Measurements from ENCODE around the gene CH25H. TPM values are rescaled to one million over a fixed set of nuclear protein-coding genes. Genes with fewer than 3 reads are reported as not detected.

CH25H gene
- total and polyA plus RNA-seq, 10 of the 15 experiments (the other 5 are each of a cell fraction or from before 2014, with no cell fraction given) = not detected

GRCh38 chr10:89255793-89256192, 48.7 kb upstream of the CH25H start (continued):
- no peak for TF ChIP-seq PRDM15 (CRISPR knock-in tag; IDR thresholded peaks at IDR 0.05)
- TF ChIP-seq, protein P1, sequence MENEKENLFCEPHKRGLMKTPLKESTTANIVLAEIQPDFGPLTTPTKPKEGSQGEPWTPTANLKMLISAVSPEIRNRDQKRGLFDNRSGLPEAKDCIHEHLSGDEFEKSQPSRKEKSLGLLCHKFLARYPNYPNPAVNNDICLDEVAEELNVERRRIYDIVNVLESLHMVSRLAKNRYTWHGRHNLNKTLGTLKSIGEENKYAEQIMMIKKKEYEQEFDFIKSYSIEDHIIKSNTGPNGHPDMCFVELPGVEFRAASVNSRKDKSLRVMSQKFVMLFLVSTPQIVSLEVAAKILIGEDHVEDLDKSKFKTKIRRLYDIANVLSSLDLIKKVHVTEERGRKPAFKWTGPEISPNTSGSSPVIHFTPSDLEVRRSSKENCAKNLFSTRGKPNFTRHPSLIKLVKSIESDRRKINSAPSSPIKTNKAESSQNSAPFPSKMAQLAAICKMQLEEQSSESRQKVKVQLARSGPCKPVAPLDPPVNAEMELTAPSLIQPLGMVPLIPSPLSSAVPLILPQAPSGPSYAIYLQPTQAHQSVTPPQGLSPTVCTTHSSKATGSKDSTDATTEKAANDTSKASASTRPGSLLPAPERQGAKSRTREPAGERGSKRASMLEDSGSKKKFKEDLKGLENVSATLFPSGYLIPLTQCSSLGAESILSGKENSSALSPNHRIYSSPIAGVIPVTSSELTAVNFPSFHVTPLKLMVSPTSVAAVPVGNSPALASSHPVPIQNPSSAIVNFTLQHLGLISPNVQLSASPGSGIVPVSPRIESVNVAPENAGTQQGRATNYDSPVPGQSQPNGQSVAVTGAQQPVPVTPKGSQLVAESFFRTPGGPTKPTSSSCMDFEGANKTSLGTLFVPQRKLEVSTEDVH (IDR thresholded peaks at IDR 0.05; ENCODE audit: low read depth, partially characterized antibody) = no peak
- no peak for TF ChIP-seq ESRRA (IDR thresholded peaks at IDR 0.05; ENCODE audit: low read length)
- no peak for TF ChIP-seq POU2F2 (IDR thresholded peaks at IDR 0.05; ENCODE audit: borderline replicate concordance, low read depth, low read length)
- TF ChIP-seq ZNF207 (IDR thresholded peaks at IDR 0.05; ENCODE audit: borderline replicate concordance) = no peak
- TF ChIP-seq STAT1 (conservative IDR thresholded peaks at IDR 0.05) = no peak
- no peak for TF ChIP-seq EED (IDR thresholded peaks at IDR 0.05; ENCODE audit: low read depth)
- TF ChIP-seq CREM (IDR thresholded peaks at IDR 0.05; ENCODE audit: low read depth) = no peak
- TF ChIP-seq, protein P2, sequence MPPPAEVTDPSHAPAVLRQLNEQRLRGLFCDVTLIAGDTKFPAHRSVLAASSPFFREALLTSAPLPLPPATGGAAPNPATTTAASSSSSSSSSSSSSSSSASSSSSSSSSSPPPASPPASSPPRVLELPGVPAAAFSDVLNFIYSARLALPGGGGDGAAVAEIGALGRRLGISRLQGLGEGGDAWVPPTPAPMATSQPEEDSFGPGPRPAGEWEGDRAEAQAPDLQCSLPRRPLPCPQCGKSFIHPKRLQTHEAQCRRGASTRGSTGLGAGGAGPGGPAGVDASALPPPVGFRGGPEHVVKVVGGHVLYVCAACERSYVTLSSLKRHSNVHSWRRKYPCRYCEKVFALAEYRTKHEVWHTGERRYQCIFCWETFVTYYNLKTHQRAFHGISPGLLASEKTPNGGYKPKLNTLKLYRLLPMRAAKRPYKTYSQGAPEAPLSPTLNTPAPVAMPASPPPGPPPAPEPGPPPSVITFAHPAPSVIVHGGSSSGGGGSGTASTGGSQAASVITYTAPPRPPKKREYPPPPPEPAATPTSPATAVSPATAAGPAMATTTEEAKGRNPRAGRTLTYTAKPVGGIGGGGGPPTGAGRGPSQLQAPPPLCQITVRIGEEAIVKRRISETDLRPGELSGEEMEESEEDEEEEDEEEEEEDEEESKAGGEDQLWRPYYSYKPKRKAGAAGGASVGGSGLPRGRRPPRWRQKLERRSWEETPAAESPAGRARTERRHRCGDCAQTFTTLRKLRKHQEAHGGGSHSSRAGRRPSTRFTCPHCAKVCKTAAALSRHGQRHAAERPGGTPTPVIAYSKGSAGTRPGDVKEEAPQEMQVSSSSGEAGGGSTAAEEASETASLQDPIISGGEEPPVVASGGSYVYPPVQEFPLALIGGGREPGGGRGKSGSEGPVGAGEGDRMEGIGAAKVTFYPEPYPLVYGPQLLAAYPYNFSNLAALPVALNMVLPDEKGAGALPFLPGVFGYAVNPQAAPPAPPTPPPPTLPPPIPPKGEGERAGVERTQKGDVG (CRISPR knock-in tag; IDR thresholded peaks at IDR 0.05) = no peak
- TF ChIP-seq ZZZ3 (IDR thresholded peaks at IDR 0.05; ENCODE audit: control insufficient read depth, insufficient read length, low read depth) = no peak
- no peak for TF ChIP-seq HDAC6 (IDR thresholded peaks at IDR 0.05; ENCODE audit: unreplicated experiment)
